Measurements from ENCODE around the gene TRAPPC2. TPM values are rescaled to one million over a fixed set of nuclear protein-coding genes. Genes with fewer than 3 reads are reported as not detected.

TRAPPC2 gene
- total and polyA plus RNA-seq, 2 of the 4 experiments (the other 2 are of a cell fraction): 11.3 to 13.8 TPM

GRCh38 chrX:13702111-13702789 lies 32.2 kb downstream of the TRAPPC2 start:
- no peak overlapping the region for H2BK20ac ChIP-seq (ENCODE audit: low read depth, low read length)
- H2BK120ac ChIP-seq (ENCODE audit: low read depth, low read length): no peak overlapping the region
- BruUV-seq (replicated peaks): no TSS peak
- peaks cover 3% of the 10 kb centered on the region; the same call in 1 of the 2 replicates for H3K9me1 ChIP-seq (ENCODE audit: insufficient read depth, low read length)
- peaks cover 17 to 41% of the 10 kb centered on the region in 2 experiments for H3K79me1 ChIP-seq (ENCODE audit: low read depth in 1 of 2, low read length in 2 of 2)
- peaks cover 46% of the 10 kb centered on the region for H4K20me1 ChIP-seq (ENCODE audit: insufficient read depth, low read length)
- H3K4me3 ChIP-seq (ENCODE audit: insufficient read depth, low read depth, low read length): no peak overlapping the region
- DNase-seq (no peak), ATAC-seq (ENCODE audit: low read depth) (no peak)
- no peak overlapping the region for H3K4ac ChIP-seq (ENCODE audit: low read depth, low read length)
- ChIA-PET CTCF (no interaction called here), POLR2A (ENCODE audit: unreplicated experiment) (no interaction called here)
- no peak overlapping the region for H3K56ac ChIP-seq (ENCODE audit: extremely low read depth, insufficient read depth, low read length)
- H2BK5ac ChIP-seq (ENCODE audit: low read depth, low read length, poor library complexity, severe bottlenecking): no peak overlapping the region
- H4K91ac ChIP-seq (ENCODE audit: insufficient read depth, low read depth, low read length): no peak overlapping the region
- H4K5ac ChIP-seq (ENCODE audit: low read depth, low read length): no peak overlapping the region
- in situ Hi-C loops (cut with MboI; ENCODE audit: low sequenced_read_pairs) (no loop called here), dilution Hi-C loops (cut with HindIII; ENCODE audit: low sequenced_read_pairs, unreplicated experiment) (no loop called here), intact Hi-C loops (cut with micrococcal nuclease) (no loop called here)
- no peak overlapping the region for H2AK9ac ChIP-seq (replicated peaks; ENCODE audit: low read depth, low read length, poor library complexity)
- no peak overlapping the region for H3K14ac ChIP-seq (replicated peaks; ENCODE audit: low read depth, low read length)
- H2AFZ ChIP-seq (replicated peaks; ENCODE audit: low read length, poor library complexity): no peak overlapping the region
- H2BK15ac ChIP-seq (ENCODE audit: low read depth, low read length): no peak overlapping the region
- no peak overlapping the region for H2AK5ac ChIP-seq (ENCODE audit: low read depth, low read length)
- peaks cover 10% of the 10 kb centered on the region; the same call in 1 of the 2 replicates for H3K36me3 ChIP-seq (ENCODE audit: control insufficient read depth, insufficient read depth, low read length)
- no peak overlapping the region for H3K23ac ChIP-seq (ENCODE audit: low read depth, low read length)
- H3K27me3 ChIP-seq (ENCODE audit: control insufficient read depth, insufficient read depth, low read length): no peaks in the 10 kb centered on the region
- TF ChIP-seq CHD1 (IDR thresholded peaks at IDR 0.05; ENCODE audit: low read depth, low read length) (no peak), CTCF (conservative IDR thresholded peaks at IDR 0.05; ENCODE audit: low read depth, low read length) (no peak), CEBPB (IDR thresholded peaks at IDR 0.05; ENCODE audit: low read depth, low read length) (no peak), RFX5 (IDR thresholded peaks at IDR 0.05; ENCODE audit: low read depth, low read length) (no peak), SMC3 (IDR thresholded peaks at IDR 0.05; ENCODE audit: low read depth, low read length) (no peak)
- no peak overlapping the region for H3K4me2 ChIP-seq (ENCODE audit: low read depth, low read length)
- no peak overlapping the region for H3K9ac ChIP-seq (ENCODE audit: low read depth, low read length)
- H3K9me3 ChIP-seq (ENCODE audit: control insufficient read depth, insufficient read depth, low read length): no peaks in the 10 kb centered on the region
- H3K27ac ChIP-seq (ENCODE audit: insufficient read depth, low read length): no peak overlapping the region
- peaks cover 7% of the 10 kb centered on the region for H3K4me1 ChIP-seq (ENCODE audit: control insufficient read depth, insufficient read depth, low read length)
- no peak overlapping the region for H3K18ac ChIP-seq (ENCODE audit: low read depth, low read length)
- H4K8ac ChIP-seq (ENCODE audit: low read depth in 2 of 2, low read length in 2 of 2): no peak overlapping the region
- no CpG with 5 or more reads among the region's 5 CpGs for WGBS, 2 experiments (ENCODE audit: extremely low coverage in 2 of 2, insufficient read length in 1 of 2)
